NCI-H460 (cell line): ENCODE results near the gene MARCKSL1. TPM values are rescaled to one million over a fixed set of nuclear protein-coding genes. Genes with fewer than 3 reads are reported as not detected.
A peak's percentile ranks its signal among the peaks of the same experiment; 100 is the strongest.
"Not testable (repeated sequence)": the region's sequence is repeated elsewhere in the genome, so short reads cannot be mapped to it uniquely, and the experiment has no call there.

ENCODE experiments used
- DNase-seq: peaks from one replicate; pipeline ENCODE4 v3.0.0-alpha.2; 2016; ENCODE audit warnings: low read depth; ENCODE audit errors: extremely low read depth
- polyA plus RNA-seq: library from polyadenylated mRNA; depleted of rRNA; stranded (reverse); fragments of >200 nt; gene quantifications from 2 replicates; pipeline ENCODE4 v1.2.3, GENCODE V29; 2014; cell fraction: nucleus; rRNA removed
- total RNA-seq: library from RNA; depleted of rRNA; stranded (reverse); fragments of >200 nt; shearing (Covaris generic); gene quantifications from 2 replicates; pipeline ENCODE4 v1.2.3, GENCODE V29; 2014; rRNA removed

Gene MARCKSL1
- 16.2 and 21.6 TPM in 2 replicates for total RNA-seq
- 9.9 and 12.3 TPM in 2 replicates for polyA plus RNA-seq

GRCh38 chr1:32335790-32336590, at the start of gene MARCKSL1:
Gene MARCKSL1, minus strand, starts transcription at chr1:32336233. Its CDS starts 200 bp downstream, at chr1:32336033.
- peak; percentile 36 for DNase-seq

- DNase-seq, result no peak
Observed at GRCh38 chr1:32380057-32380456, 44.0 kb upstream of the MARCKSL1 start.

- no peak for DNase-seq
Observed at GRCh38 chr1:32377541-32378220, 41.6 kb upstream of the MARCKSL1 start.

- DNase-seq, result no peak
Observed at GRCh38 chr1:32376199-32376598, 40.2 kb upstream of the MARCKSL1 start.

- no peak for DNase-seq
Observed at GRCh38 chr1:32373996-32374592, 38.1 kb upstream of the MARCKSL1 start.

- no peak for DNase-seq
Observed at GRCh38 chr1:32372149-32372756, 36.2 kb upstream of the MARCKSL1 start.

GRCh38 chr1:32367912-32368635, 32.0 kb upstream of the MARCKSL1 start:
- DNase-seq, result no peak

GRCh38 chr1:32365445-32365844, 29.4 kb upstream of the MARCKSL1 start:
- DNase-seq, result no peak

- no peak for DNase-seq
Observed at GRCh38 chr1:32364836-32365235, 28.8 kb upstream of the MARCKSL1 start.

GRCh38 chr1:32363713-32364112, 27.7 kb upstream of the MARCKSL1 start:
- no peak for DNase-seq

GRCh38 chr1:32362474-32363313, 26.7 kb upstream of the MARCKSL1 start, which contains the start of the genes FAM229A and TSSK3:
Gene FAM229A, minus strand, starts transcription at chr1:32362485. Its CDS starts 394 bp downstream, at chr1:32362091.
Gene TSSK3, plus strand, starts transcription at chr1:32362539. Its CDS starts 163 bp downstream, at chr1:32362702.
- no peak for DNase-seq

- DNase-seq, result no peak
Observed at GRCh38 chr1:32361674-32362473, 25.8 kb upstream of the MARCKSL1 start.

GRCh38 chr1:32361308-32361673, 25.3 kb upstream of the MARCKSL1 start:
- DNase-seq, result no peak

- no peak for DNase-seq
Observed at GRCh38 chr1:32358435-32358834, 22.4 kb upstream of the MARCKSL1 start.

GRCh38 chr1:32357614-32358013, 21.6 kb upstream of the MARCKSL1 start:
- no peak for DNase-seq

- DNase-seq, result no peak
Observed at GRCh38 chr1:32356478-32356877, 20.4 kb upstream of the MARCKSL1 start.

GRCh38 chr1:32355778-32356177, 19.7 kb upstream of the MARCKSL1 start:
- DNase-seq, result not testable (repeated sequence)

GRCh38 chr1:32353886-32354570, 18.0 kb upstream of the MARCKSL1 start:
- DNase-seq, result no peak
